HT1080 (cell line): ENCODE data around the gene SLFN12. TPM values are rescaled to one million over a fixed set of nuclear protein-coding genes. Genes with fewer than 3 reads are reported as not detected.
"Not testable (repeated sequence)": the region's sequence is repeated elsewhere in the genome, so short reads cannot be mapped to it uniquely, and the experiment has no call there.

ENCODE experiments used
- DNase-seq: peaks from one replicate; pipeline ENCODE4 v3.0.0-alpha.2; 2015; ENCODE audit warnings: low read depth
- polyA plus RNA-seq, 2 experiments: library from polyadenylated mRNA; depleted of rRNA; stranded (reverse); fragments of >200 nt; gene quantifications; 2 replicates each; pipeline ENCODE4 v1.2.3, GENCODE V29; 2015
- total RNA-seq: library from RNA; depleted of rRNA; stranded (reverse); fragments of >200 nt; shearing (Covaris generic); gene quantifications from 2 replicates; pipeline ENCODE4 v1.2.3, GENCODE V29; 2014; rRNA removed

Gene SLFN12
- 7.7 and 13.3 TPM in 2 replicates for total RNA-seq
- polyA plus RNA-seq (2015; cell fraction: cytosol; rRNA removed): 6.9 and 7.9 TPM in 2 replicates
- 29.8 and 30.9 TPM in 2 replicates for polyA plus RNA-seq (2015; cell fraction: nucleus; rRNA removed)

GRCh38 chr17:35432176-35433074 lies at the start of gene SLFN12:
Gene SLFN12, minus strand, starts transcription at chr17:35432500. Its CDS starts 9,472 bp downstream, at chr17:35423028.
- peak; percentile 95 for DNase-seq

- no peak for DNase-seq
Observed at GRCh38 chr17:35479271-35479670, 47.0 kb upstream of the SLFN12 start.

- DNase-seq: no peak
Observed at GRCh38 chr17:35477248-35477647, 44.9 kb upstream of the SLFN12 start.

GRCh38 chr17:35476283-35476820 lies 44.1 kb upstream of the SLFN12 start:
- no peak for DNase-seq

- DNase-seq: no peak
Observed at GRCh38 chr17:35468475-35468874, 36.2 kb upstream of the SLFN12 start.

GRCh38 chr17:35467824-35468223 lies 35.5 kb upstream of the SLFN12 start:
- DNase-seq: no peak

- no peak for DNase-seq
Observed at GRCh38 chr17:35460354-35460851, 28.1 kb upstream of the SLFN12 start.

GRCh38 chr17:35454035-35454434 lies 21.7 kb upstream of the SLFN12 start:
- not testable (repeated sequence) for DNase-seq

GRCh38 chr17:35453171-35453570 lies 20.9 kb upstream of the SLFN12 start:
- no peak for DNase-seq

- DNase-seq: no peak
Observed at GRCh38 chr17:35449371-35449931, 17.2 kb upstream of the SLFN12 start.

- no peak for DNase-seq
Observed at GRCh38 chr17:35448899-35449227, 16.6 kb upstream of the SLFN12 start.

GRCh38 chr17:35448214-35448898 lies 16.1 kb upstream of the SLFN12 start, which contains the start of gene SLFN13:
Gene SLFN13, minus strand, starts transcription at chr17:35448766. Its CDS starts 3,086 bp downstream, at chr17:35445680.
- DNase-seq: peak; percentile 29

GRCh38 chr17:35447499-35447898 lies 15.2 kb upstream of the SLFN12 start:
- no peak for DNase-seq

- no peak for DNase-seq
Observed at GRCh38 chr17:35438433-35438832, 6.1 kb upstream of the SLFN12 start.

- peak; percentile 98 for DNase-seq
Observed at GRCh38 chr17:35433075-35433894, 985 bp upstream of the SLFN12 start.

GRCh38 chr17:35429702-35430101 lies 2.6 kb downstream of the SLFN12 start:
- no peak for DNase-seq

GRCh38 chr17:35428229-35428628 lies 4.1 kb downstream of the SLFN12 start:
- DNase-seq: no peak

GRCh38 chr17:35423761-35424160 lies 8.5 kb downstream of the SLFN12 start:
- DNase-seq: peak; percentile 51

GRCh38 chr17:35421069-35421468 lies 11.2 kb downstream of the SLFN12 start:
- not testable (repeated sequence) for DNase-seq

- DNase-seq: no peak
Observed at GRCh38 chr17:35416659-35417058, 15.6 kb downstream of the SLFN12 start.
